ENCODE data around the gene DNAJC22. TPM values are rescaled to one million over a fixed set of nuclear protein-coding genes. Genes with fewer than 3 reads are reported as not detected.
"Not testable (repeated sequence)": the region's sequence is repeated elsewhere in the genome, so short reads cannot be mapped to it uniquely, and the experiment has no call there.

The DNAJC22 gene
- total and polyA plus RNA-seq, 2 donors (not counting 1 experiment from before 2014, with no cell fraction given): 2.4 to 4.8 TPM

- H3K36me3 ChIP-seq (ENCODE audit: control insufficient read depth, insufficient read depth, low read length): peaks cover 1% of the 10 kb centered on the region
- H3K27me3 ChIP-seq (ENCODE audit: control insufficient read depth, insufficient read depth, low read length): no peaks in the 10 kb centered on the region
- H3K79me2 ChIP-seq (ENCODE audit: control insufficient read depth, insufficient read depth, low read length): peaks cover 54% of the 10 kb centered on the region
- no peak for DNase-seq (ENCODE audit: low read depth in 2 of 2)
- no peak overlapping the region for H3K27ac ChIP-seq (ENCODE audit: insufficient read depth, low read length)
- H3K9ac ChIP-seq (ENCODE audit: insufficient read depth, low read length): no peak overlapping the region
- no peak overlapping the region for H2AFZ ChIP-seq (ENCODE audit: low read length)
- no peaks in the 10 kb centered on the region for H3K4me1 ChIP-seq (ENCODE audit: control insufficient read depth, extremely low read depth, insufficient read depth, low read length)
- H4K20me1 ChIP-seq (ENCODE audit: control insufficient read depth, extremely low read depth, insufficient read depth, low read length): no peaks in the 10 kb centered on the region
- no peak for TF ChIP-seq CTCF (conservative IDR thresholded peaks at IDR 0.05 in 1 of 2, IDR thresholded peaks at IDR 0.05 in 1 of 2; ENCODE audit: low read depth in 1 of 2, low read length in 2 of 2)
- no peak for TF ChIP-seq EZH2 (IDR thresholded peaks at IDR 0.05; ENCODE audit: low read length, missing control alignments)
- H3K9me3 ChIP-seq (ENCODE audit: control insufficient read depth, insufficient read depth, low read depth, low read length): no peaks in the 10 kb centered on the region
- H3K4me2 ChIP-seq (ENCODE audit: extremely low read depth, insufficient read depth, low read length): no peak overlapping the region
- H3K4me3 ChIP-seq (replicated peaks in 1 of 4; ENCODE audit: control extremely low read depth in 1 of 4, insufficient read depth in 1 of 4, low read depth in 3 of 4, low read length in 4 of 4): no peak overlapping the region
Observed at GRCh38 chr12:49375406-49375805, 28.7 kb downstream of the DNAJC22 start.

DNA sequence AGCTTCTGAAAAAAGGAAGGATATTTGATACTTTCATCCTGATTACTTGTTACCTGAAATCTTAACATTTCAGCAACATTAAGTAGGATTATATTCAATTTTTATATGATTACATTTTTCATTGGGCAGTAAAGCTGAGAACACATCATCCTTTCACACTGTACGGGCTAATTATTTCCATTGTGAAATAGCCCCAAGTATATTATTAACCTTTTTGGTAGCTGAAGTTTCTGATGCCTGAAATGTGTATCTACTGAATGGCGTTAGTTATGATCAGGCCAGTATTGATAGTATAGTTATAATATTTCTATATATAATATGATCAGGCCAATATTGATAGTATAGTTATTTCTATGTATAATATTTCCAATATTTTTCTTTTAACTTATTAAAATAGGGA is 30.7 kb downstream of the DNAJC22 start:
- no peak overlapping the region for H3K4me3 ChIP-seq (replicated peaks in 1 of 4; ENCODE audit: control extremely low read depth in 1 of 4, insufficient read depth in 1 of 4, low read depth in 3 of 4, low read length in 4 of 4)
- no peaks in the 10 kb centered on the region for H3K27me3 ChIP-seq (ENCODE audit: control insufficient read depth, insufficient read depth, low read length)
- H3K27ac ChIP-seq (ENCODE audit: insufficient read depth, low read length): no peak overlapping the region
- no peak overlapping the region for H3K9ac ChIP-seq (ENCODE audit: insufficient read depth, low read length)
- H3K4me2 ChIP-seq (ENCODE audit: extremely low read depth, insufficient read depth, low read length): no peak overlapping the region
- no peaks in the 10 kb centered on the region for H3K4me1 ChIP-seq (ENCODE audit: control insufficient read depth, extremely low read depth, insufficient read depth, low read length)
- H4K20me1 ChIP-seq (ENCODE audit: control insufficient read depth, extremely low read depth, insufficient read depth, low read length): no peaks in the 10 kb centered on the region
- no peaks in the 10 kb centered on the region for H3K36me3 ChIP-seq (ENCODE audit: control insufficient read depth, insufficient read depth, low read length)
- DNase-seq (ENCODE audit: low read depth in 2 of 2): no peak
- no peak overlapping the region for H2AFZ ChIP-seq (ENCODE audit: low read length)
- peaks cover 50% of the 10 kb centered on the region for H3K79me2 ChIP-seq (ENCODE audit: control insufficient read depth, insufficient read depth, low read length)
- TF ChIP-seq CTCF (conservative IDR thresholded peaks at IDR 0.05 in 1 of 2, IDR thresholded peaks at IDR 0.05 in 1 of 2; ENCODE audit: low read depth in 1 of 2, low read length in 2 of 2) (no peak), EZH2 (IDR thresholded peaks at IDR 0.05; ENCODE audit: low read length, missing control alignments) (no peak)
- H3K9me3 ChIP-seq (ENCODE audit: control insufficient read depth, insufficient read depth, low read depth, low read length): no peaks in the 10 kb centered on the region

DNA sequence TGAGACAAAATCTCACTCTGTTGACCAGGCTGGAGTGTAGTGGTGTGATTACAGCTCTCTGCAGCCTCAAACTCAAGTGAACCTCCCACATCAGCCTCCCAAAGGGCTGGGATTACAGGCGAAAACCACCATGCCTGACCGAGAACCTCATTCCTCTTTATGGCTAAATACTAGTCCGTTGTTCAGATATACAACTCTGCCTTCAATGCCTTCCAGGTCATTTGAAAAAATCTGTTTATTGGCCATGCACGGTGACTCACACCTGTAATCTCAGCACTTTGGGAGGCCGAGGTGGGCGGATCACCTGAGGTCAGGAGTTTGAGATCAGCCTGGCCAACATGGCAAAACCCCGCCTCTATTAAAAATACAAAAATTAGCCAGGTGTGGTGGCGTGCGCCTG is 33.5 kb downstream of the DNAJC22 start:
- not testable (repeated sequence) for H3K4me3 ChIP-seq (replicated peaks in 1 of 4; ENCODE audit: control extremely low read depth in 1 of 4, insufficient read depth in 1 of 4, low read depth in 3 of 4, low read length in 4 of 4); H3K9me3 ChIP-seq (ENCODE audit: control insufficient read depth, insufficient read depth, low read depth, low read length); H3K27ac ChIP-seq (ENCODE audit: insufficient read depth, low read length); H3K9ac ChIP-seq (ENCODE audit: insufficient read depth, low read length); H2AFZ ChIP-seq (ENCODE audit: low read length); H3K4me2 ChIP-seq (ENCODE audit: extremely low read depth, insufficient read depth, low read length); H3K36me3 ChIP-seq (ENCODE audit: control insufficient read depth, insufficient read depth, low read length); DNase-seq (ENCODE audit: low read depth in 2 of 2); H4K20me1 ChIP-seq (ENCODE audit: control insufficient read depth, extremely low read depth, insufficient read depth, low read length); H3K27me3 ChIP-seq (ENCODE audit: control insufficient read depth, insufficient read depth, low read length); H3K4me1 ChIP-seq (ENCODE audit: control insufficient read depth, extremely low read depth, insufficient read depth, low read length)
- H3K79me2 ChIP-seq (ENCODE audit: control insufficient read depth, insufficient read depth, low read length): peaks cover 46% of the 10 kb centered on the region

Measured in fibroblast of lung (primary cell).